CD4-positive, alpha-beta T cell treated with Interferon alpha-2 for 1 hour (primary cell): ENCODE measurements around the gene MAP3K15.

Source experiments
- DNase-seq, 2 donors: peaks; one replicate each; pipeline ENCODE4 v3.0.0-alpha.2; 2020 to 2022

MAP3K15 gene

DNA sequence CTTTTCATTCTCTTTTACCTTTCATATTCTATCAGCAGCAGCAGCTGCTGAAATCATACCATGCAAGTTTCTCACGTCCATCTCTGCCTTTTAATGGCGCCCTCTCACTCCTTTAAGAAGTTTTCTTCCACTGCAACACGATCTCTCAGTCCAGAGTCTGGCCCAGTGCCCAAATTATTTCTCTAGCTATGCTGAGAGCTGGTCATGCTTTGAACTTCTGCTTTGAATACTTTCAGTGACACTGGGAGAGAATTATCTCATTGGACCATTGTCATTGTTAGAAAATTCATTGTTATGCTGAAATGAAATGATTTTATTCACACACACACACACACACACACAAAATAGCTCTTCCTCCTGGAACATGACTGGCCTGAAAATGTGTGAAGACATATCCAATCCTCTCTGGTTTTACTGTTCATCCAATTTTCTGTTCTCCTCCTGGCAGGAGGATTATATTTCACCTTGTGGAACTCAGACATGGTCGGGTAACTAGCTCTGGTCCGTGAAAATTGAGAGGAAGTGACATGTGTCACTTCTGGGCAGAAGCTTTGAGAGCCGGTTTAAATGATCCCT, 172.9 kb downstream of the MAP3K15 start:
- DNase-seq: no peak

DNA sequence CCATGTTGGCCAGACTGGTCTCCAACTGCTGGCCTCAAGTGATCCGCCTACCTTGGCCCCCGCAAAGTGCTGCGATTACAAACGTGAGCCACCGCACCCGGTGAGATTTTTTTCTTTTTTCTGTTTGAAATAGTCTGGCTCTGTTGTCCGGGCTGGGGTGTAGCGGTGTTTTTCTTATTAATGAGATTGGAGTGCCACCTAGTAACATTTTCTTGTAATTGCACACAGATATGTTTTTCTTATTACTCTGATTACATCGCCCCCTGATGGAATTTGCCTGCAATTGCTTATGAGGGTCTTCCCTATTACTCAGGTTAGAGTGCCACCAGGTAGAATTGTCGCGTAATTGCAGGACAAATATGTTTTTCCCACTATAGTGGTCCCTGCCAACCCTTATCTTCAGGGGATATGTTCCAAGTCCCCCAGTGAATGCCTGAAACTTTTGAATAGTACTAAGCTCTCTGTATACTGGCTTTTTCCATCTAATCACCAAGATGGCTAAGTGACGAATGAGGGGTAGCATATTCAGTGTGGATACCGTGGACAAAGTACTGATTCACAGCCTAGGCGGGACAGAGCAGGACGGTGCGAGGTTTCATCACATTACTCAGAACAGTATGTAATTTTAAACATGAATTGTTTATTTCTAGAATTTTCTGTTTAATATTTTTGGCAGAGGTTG, 180.2 kb downstream of the MAP3K15 start:
- DNase-seq: peak in 1 of 2 donors; percentile 29

DNA sequence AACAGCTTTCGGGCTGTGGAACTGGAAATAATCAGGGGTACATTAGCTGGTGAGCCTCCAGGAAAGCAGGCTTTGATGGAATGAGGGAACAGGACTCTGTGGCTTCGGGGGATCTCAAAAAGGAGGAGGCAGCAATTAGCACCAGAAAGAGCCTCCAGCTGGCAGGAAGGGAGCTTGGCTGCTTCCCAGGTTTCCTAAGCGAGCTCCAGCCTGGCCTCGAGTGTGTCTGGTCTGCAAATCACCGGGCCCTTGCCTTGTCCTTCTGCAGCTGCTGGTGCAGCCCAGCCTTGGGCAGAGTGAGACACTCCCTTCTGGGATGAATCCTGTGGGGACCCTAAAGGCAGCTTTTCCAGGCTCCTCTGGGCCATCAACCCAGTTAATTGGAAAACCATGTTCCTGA, 182.3 kb downstream of the MAP3K15 start:
- no peak for DNase-seq

DNA sequence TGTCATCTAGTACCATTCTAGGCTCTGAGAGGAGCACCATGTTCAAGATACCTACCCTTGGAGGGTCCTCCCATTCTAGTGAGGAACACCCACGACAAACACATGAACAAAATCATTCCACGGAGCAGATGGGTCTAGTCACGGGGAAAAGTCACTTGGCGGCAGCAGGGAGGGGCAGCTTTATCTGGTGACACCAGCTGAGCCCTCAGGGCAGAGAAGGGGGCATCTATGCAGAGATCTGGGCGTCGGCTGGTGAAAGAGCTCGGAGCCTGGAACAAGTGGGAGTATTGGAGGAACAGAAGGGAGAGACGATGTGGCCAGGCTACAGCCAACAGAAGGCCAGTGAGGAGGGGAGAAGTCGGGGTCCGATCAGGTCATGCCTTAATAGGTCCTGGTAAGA, 183.5 kb downstream of the MAP3K15 start:
- DNase-seq: no peak

DNA sequence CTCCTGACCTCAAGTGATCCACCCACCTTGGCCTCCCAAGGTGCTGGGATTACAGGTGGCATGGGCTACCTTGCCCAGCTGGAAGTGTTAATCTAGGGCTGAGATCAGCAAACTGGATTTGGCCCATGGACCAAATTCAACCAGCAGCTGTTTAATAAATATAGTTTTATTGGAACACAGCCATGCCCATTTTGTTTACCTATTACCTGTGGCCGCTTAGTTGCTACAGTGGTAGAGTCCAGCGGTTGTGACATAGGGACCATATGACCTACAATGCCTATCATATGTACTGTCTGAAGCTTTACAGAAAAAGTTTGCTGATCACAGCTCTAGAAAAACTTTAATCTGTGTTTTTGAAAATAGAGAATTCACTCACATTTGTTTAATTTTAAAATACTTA, 188.7 kb downstream of the MAP3K15 start:
- DNase-seq: no peak
